Gastroesophageal sphincter (tissue), 4 donors: Measurements from ENCODE around the gene PTK6. TPM values are rescaled to one million over a fixed set of nuclear protein-coding genes. Genes with fewer than 3 reads are reported as not detected.

Source experiments
- ATAC-seq: fragments of 150-250 bp; one replicate; pipeline ENCODE4 v1.9.1; 2016; ENCODE audit warnings: mild to moderate bottlenecking, moderate library complexity
- H3K27ac ChIP-seq, 4 donors: fragments of 200-600 bp; sonication (generic) in 3 of 4; 1 replicate in 3 of 4; 2 replicates in 1 of 4; pipeline ENCODE4 v1.5.1; 2016 to 2019
- H3K27me3 ChIP-seq: fragments of 200-600 bp; sonication (generic); one replicate; pipeline ENCODE4 v1.5.1; 2019
- H3K36me3 ChIP-seq, 2 donors: fragments of 200-600 bp; sonication (generic); one replicate each; pipeline ENCODE4 v1.5.1; 2019; ENCODE audit warnings: control low read depth in 1 of 2
- H3K4me1 ChIP-seq, 3 donors: fragments of 200-600 bp; sonication (generic); 1 replicate in 2 of 3; 2 replicates in 1 of 3; pipeline ENCODE4 v1.5.1; 2016 to 2019; ENCODE audit warnings: control low read depth in 2 of 3
- H3K4me3 ChIP-seq, 2 donors: fragments of 200-600 bp; sonication (generic); one replicate each; pipeline ENCODE4 v1.5.1; 2019; ENCODE audit warnings: mild to moderate bottlenecking in 1 of 2, moderate library complexity in 1 of 2
- H3K9me3 ChIP-seq, 3 donors: fragments of 200-600 bp; sonication (generic); one replicate each; pipeline ENCODE4 v1.5.1; 2017 to 2019; ENCODE audit warnings: control low read depth in 2 of 3
- CTCF ChIP-seq, 4 experiments: fragments of 200-600 bp in 2 of 4; fragments of 450-650 bp in 2 of 4; sonication (generic) in 1 of 4; IDR thresholded peaks; one replicate each; pipeline ENCODE4 v1.5.1; 2017 to 2019; ENCODE audit warnings: antibody characterized with exemption in 4 of 4, mild to moderate bottlenecking in 2 of 4, moderate library complexity in 2 of 4
- EP300 ChIP-seq: sonication (generic); formaldehyde crosslinking; IDR thresholded peaks from one replicate; pipeline ENCODE4 v1.6.1; 2017; ENCODE audit warnings: antibody characterized with exemption, mild to moderate bottlenecking
- POLR2A ChIP-seq, 2 donors: fragments of 450-650 bp; IDR thresholded peaks; one replicate each; pipeline ENCODE4 v1.6.1; 2017; ENCODE audit warnings: antibody characterized with exemption in 2 of 2, mild to moderate bottlenecking in 2 of 2, moderate library complexity in 1 of 2
- POLR2AphosphoS5 ChIP-seq: sonication (generic); formaldehyde crosslinking; IDR thresholded peaks from one replicate; pipeline ENCODE4 v1.6.1; 2017; ENCODE audit warnings: antibody characterized with exemption
- WGBS, 2 donors: methylation state at CpG; one replicate each; pipeline ENCODE4 v1.1.5; 2018; ENCODE audit warnings: low coverage in 1 of 2; 5-methylcytosine and 5-hydroxymethylcytosine counted together
- total RNA-seq, 4 donors: library from RNA; depleted of rRNA; stranded (reverse); fragments of >200 nt; gene quantifications; one replicate each; pipeline ENCODE4 v1.1.0, GENCODE V29; 2016

Gene PTK6
- total RNA-seq, 4 donors from 2014 or later, result 0.13 to 2.1 (median 0.42) TPM; not detected in 1

GRCh38 chr20:63494420-63495166 is 42.6 kb downstream of the PTK6 start:
- no peaks in the 10 kb centered on the region for H3K9me3 ChIP-seq
- peaks cover 0 to 40% (median 12%) of the 10 kb centered on the region in 3 donors for H3K4me1 ChIP-seq
- TF ChIP-seq POLR2AphosphoS5 (no peak), CTCF (IDR thresholded peaks at IDR 0.05) (no peak), EP300 (no peak), POLR2A (IDR thresholded peaks at IDR 0.05) (no peak)
- no peak for ATAC-seq
- no peaks in the 10 kb centered on the region for H3K36me3 ChIP-seq
- no peak overlapping the region for H3K4me3 ChIP-seq
- WGBS, 2 donors, result 70% methylated on average over 7 of the region's 51 CpGs; no CpG with 5 or more reads in 1 of the 2 donors
- H3K27ac ChIP-seq, result no peak overlapping the region
- H3K27me3 ChIP-seq, result peaks cover 72% of the 10 kb centered on the region

- Histone ChIP-seq H3K36me3 (no peaks in the 10 kb centered on the region), H3K9me3 (no peaks in the 10 kb centered on the region), H3K27me3 (peaks cover 72% of the 10 kb centered on the region), H3K27ac (no peak overlapping the region), H3K4me1 (peaks cover 0 to 35% (median 12%) of the 10 kb centered on the region in 3 donors), H3K4me3 (no peak overlapping the region)
- TF ChIP-seq CTCF (IDR thresholded peaks at IDR 0.05) (no peak), EP300 (no peak), POLR2A (IDR thresholded peaks at IDR 0.05) (no peak)
- ATAC-seq, result no peak
- WGBS, 2 donors, result no CpG with 5 or more reads among the region's 7 CpGs
These were observed 43.1 kb downstream of the PTK6 start for GRCh38 chr20:63494084-63494419.

- ATAC-seq, result no peak
- H3K4me1 ChIP-seq, result peaks cover 0 to 33% (median 12%) of the 10 kb centered on the region in 3 donors
- H3K27me3 ChIP-seq, result peaks cover 72% of the 10 kb centered on the region
- no CpG with 5 or more reads among the region's 13 CpGs for WGBS, 2 donors
- no peaks in the 10 kb centered on the region for H3K36me3 ChIP-seq
- no peaks in the 10 kb centered on the region for H3K9me3 ChIP-seq
- no peak overlapping the region for H3K4me3 ChIP-seq
- no peak overlapping the region for H3K27ac ChIP-seq
- TF ChIP-seq POLR2AphosphoS5 (no peak), CTCF (IDR thresholded peaks at IDR 0.05) (no peak), EP300 (no peak), POLR2A (IDR thresholded peaks at IDR 0.05) (no peak)
These were observed 43.6 kb downstream of the PTK6 start for GRCh38 chr20:63493563-63494020.

GRCh38 chr20:63492982-63493381 is 44.2 kb downstream of the PTK6 start:
- Histone ChIP-seq H3K9me3 (no peaks in the 10 kb centered on the region), H3K4me3 (no peak overlapping the region), H3K27me3 (peaks cover 72% of the 10 kb centered on the region), H3K36me3 (no peaks in the 10 kb centered on the region), H3K27ac (no peak overlapping the region), H3K4me1 (peaks cover 0 to 31% (median 6%) of the 10 kb centered on the region in 3 donors)
- WGBS, 2 donors, result 93% methylated on average over 6 of the region's 14 CpGs; no CpG with 5 or more reads in 1 of the 2 donors
- no peak for TF ChIP-seq EP300
- TF ChIP-seq POLR2A (IDR thresholded peaks at IDR 0.05), result no peak
- TF ChIP-seq POLR2AphosphoS5, result no peak
- no peak for TF ChIP-seq CTCF (IDR thresholded peaks at IDR 0.05)
- ATAC-seq, result no peak

- Histone ChIP-seq H3K4me3 (no peak overlapping the region), H3K27ac (no peak overlapping the region), H3K27me3 (peaks cover 72% of the 10 kb centered on the region), H3K9me3 (no peaks in the 10 kb centered on the region), H3K36me3 (no peaks in the 10 kb centered on the region), H3K4me1 (peaks cover 0 to 27% (median 5%) of the 10 kb centered on the region in 3 donors)
- no peak for TF ChIP-seq POLR2AphosphoS5
- TF ChIP-seq EP300, result no peak
- no peak for TF ChIP-seq POLR2A (IDR thresholded peaks at IDR 0.05)
- no peak for TF ChIP-seq CTCF (IDR thresholded peaks at IDR 0.05)
- WGBS, 2 donors, result 91 to 100% methylated on average over 2 of the region's 2 CpGs
- no peak for ATAC-seq
These were observed 44.7 kb downstream of the PTK6 start for GRCh38 chr20:63492518-63492917.
